ENCODE measurements around the gene CPNE6. TPM values are rescaled to one million over a fixed set of nuclear protein-coding genes. Genes with fewer than 3 reads are reported as not detected.

The CPNE6 gene
- total and polyA plus RNA-seq, 2 of the 13 experiments (the other 11 are each of a cell fraction or from before 2014, with no cell fraction given) = not detected

- TF ChIP-seq, protein P1, sequence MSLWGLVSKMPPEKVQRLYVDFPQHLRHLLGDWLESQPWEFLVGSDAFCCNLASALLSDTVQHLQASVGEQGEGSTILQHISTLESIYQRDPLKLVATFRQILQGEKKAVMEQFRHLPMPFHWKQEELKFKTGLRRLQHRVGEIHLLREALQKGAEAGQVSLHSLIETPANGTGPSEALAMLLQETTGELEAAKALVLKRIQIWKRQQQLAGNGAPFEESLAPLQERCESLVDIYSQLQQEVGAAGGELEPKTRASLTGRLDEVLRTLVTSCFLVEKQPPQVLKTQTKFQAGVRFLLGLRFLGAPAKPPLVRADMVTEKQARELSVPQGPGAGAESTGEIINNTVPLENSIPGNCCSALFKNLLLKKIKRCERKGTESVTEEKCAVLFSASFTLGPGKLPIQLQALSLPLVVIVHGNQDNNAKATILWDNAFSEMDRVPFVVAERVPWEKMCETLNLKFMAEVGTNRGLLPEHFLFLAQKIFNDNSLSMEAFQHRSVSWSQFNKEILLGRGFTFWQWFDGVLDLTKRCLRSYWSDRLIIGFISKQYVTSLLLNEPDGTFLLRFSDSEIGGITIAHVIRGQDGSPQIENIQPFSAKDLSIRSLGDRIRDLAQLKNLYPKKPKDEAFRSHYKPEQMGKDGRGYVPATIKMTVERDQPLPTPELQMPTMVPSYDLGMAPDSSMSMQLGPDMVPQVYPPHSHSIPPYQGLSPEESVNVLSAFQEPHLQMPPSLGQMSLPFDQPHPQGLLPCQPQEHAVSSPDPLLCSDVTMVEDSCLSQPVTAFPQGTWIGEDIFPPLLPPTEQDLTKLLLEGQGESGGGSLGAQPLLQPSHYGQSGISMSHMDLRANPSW (CRISPR knock-in tag; IDR thresholded peaks at IDR 0.05; ENCODE audit: borderline replicate concordance) = peak; percentile 96
- peak; percentile 100 for TF ChIP-seq TSC22D2 (CRISPR knock-in tag; IDR thresholded peaks at IDR 0.05; ENCODE audit: borderline replicate concordance)
- TF ChIP-seq, protein P2, sequence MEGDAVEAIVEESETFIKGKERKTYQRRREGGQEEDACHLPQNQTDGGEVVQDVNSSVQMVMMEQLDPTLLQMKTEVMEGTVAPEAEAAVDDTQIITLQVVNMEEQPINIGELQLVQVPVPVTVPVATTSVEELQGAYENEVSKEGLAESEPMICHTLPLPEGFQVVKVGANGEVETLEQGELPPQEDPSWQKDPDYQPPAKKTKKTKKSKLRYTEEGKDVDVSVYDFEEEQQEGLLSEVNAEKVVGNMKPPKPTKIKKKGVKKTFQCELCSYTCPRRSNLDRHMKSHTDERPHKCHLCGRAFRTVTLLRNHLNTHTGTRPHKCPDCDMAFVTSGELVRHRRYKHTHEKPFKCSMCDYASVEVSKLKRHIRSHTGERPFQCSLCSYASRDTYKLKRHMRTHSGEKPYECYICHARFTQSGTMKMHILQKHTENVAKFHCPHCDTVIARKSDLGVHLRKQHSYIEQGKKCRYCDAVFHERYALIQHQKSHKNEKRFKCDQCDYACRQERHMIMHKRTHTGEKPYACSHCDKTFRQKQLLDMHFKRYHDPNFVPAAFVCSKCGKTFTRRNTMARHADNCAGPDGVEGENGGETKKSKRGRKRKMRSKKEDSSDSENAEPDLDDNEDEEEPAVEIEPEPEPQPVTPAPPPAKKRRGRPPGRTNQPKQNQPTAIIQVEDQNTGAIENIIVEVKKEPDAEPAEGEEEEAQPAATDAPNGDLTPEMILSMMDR (CRISPR knock-in tag; IDR thresholded peaks at IDR 0.05) = peak; percentile 49
- TF ChIP-seq PRPF4 (IDR thresholded peaks at IDR 0.05; ENCODE audit: low read depth, low read length, poor library complexity, severe bottlenecking) = no peak
- TF ChIP-seq TGIF2 (CRISPR knock-in tag; IDR thresholded peaks at IDR 0.05) = peak; percentile 98
- TF ChIP-seq BATF2 (CRISPR knock-in tag; IDR thresholded peaks at IDR 0.05) = no peak
- peak; percentile 99 for TF ChIP-seq ZNF510 (CRISPR knock-in tag; IDR thresholded peaks at IDR 0.05; ENCODE audit: low read depth)
- peak; percentile 86; the same call in 1 of the 2 replicates for TF ChIP-seq KDM4B (CRISPR knock-in tag; IDR thresholded peaks at IDR 0.05)
- TF ChIP-seq, protein P3, sequence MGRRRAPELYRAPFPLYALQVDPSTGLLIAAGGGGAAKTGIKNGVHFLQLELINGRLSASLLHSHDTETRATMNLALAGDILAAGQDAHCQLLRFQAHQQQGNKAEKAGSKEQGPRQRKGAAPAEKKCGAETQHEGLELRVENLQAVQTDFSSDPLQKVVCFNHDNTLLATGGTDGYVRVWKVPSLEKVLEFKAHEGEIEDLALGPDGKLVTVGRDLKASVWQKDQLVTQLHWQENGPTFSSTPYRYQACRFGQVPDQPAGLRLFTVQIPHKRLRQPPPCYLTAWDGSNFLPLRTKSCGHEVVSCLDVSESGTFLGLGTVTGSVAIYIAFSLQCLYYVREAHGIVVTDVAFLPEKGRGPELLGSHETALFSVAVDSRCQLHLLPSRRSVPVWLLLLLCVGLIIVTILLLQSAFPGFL (CRISPR knock-in tag; IDR thresholded peaks at IDR 0.05) = no peak; the same call in 1 of the 2 replicates
- peak; percentile 99 for TF ChIP-seq BCL6 (CRISPR knock-in tag; IDR thresholded peaks at IDR 0.05)
- peak; percentile 95 for TF ChIP-seq ZNF124 (CRISPR knock-in tag; IDR thresholded peaks at IDR 0.05)
- peak; percentile 95 for TF ChIP-seq TFDP2 (CRISPR knock-in tag; IDR thresholded peaks at IDR 0.05)
- peak; percentile 99 for TF ChIP-seq TAF1 (CRISPR knock-in tag; IDR thresholded peaks at IDR 0.05)
- TF ChIP-seq, protein P4, sequence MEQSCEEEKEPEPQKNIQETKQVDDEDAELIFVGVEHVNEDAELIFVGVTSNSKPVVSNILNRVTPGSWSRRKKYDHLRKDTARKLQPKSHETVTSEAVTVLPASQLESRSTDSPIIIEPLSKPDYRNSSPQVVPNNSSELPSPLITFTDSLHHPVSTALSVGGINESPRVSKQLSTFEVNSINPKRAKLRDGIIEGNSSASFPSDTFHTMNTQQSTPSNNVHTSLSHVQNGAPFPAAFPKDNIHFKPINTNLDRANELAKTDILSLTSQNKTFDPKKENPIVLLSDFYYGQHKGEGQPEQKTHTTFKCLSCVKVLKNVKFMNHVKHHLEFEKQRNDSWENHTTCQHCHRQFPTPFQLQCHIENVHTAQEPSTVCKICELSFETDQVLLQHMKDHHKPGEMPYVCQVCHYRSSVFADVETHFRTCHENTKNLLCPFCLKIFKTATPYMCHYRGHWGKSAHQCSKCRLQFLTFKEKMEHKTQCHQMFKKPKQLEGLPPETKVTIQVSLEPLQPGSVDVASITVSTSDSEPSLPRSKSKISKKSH (CRISPR knock-in tag; IDR thresholded peaks at IDR 0.05; ENCODE audit: borderline replicate concordance) = no peak
- no peak for TF ChIP-seq REXO4 (CRISPR knock-in tag; IDR thresholded peaks at IDR 0.05; ENCODE audit: borderline replicate concordance)
- TF ChIP-seq ZNF382 (CRISPR knock-in tag; IDR thresholded peaks at IDR 0.05; ENCODE audit: borderline replicate concordance) = no peak
- TF ChIP-seq NFRKB (IDR thresholded peaks at IDR 0.05) = no peak
- peak; percentile 56; the same call in 1 of the 2 replicates for TF ChIP-seq DDIT3 (CRISPR knock-in tag; IDR thresholded peaks at IDR 0.05)
- TF ChIP-seq MTA1 (CRISPR knock-in tag; IDR thresholded peaks at IDR 0.05; ENCODE audit: borderline replicate concordance) = peak; percentile 82; the same call in 1 of the 2 replicates
These were observed 24.1 kb downstream of the CPNE6 start (continued) for GRCh38 chr14:24095271-24096068.

All from HepG2 (cell line).